Thoracic aorta (tissue), 2 donors: Measurements from ENCODE around the gene NF1. TPM values are rescaled to one million over a fixed set of nuclear protein-coding genes. Genes with fewer than 3 reads are reported as not detected.

ENCODE experiments used
- ATAC-seq: fragments of 150-250 bp; one replicate; pipeline ENCODE4 v1.8.0; 2017; ENCODE audit warnings: low read depth; ENCODE audit not compliant: insufficient number of reproducible peaks, low FRiP score
- DNase-seq: peaks from one replicate; pipeline ENCODE4 v3.0.0-alpha.2; 2020; ENCODE audit warnings: low spot score
- H3K27ac ChIP-seq, 2 donors: fragments of 200-600 bp; sonication (generic); 1 replicate in 1 of 2; 2 replicates in 1 of 2; pipeline ENCODE4 v1.5.1; 2016; ENCODE audit warnings: mild to moderate bottlenecking in 2 of 2, moderate library complexity in 2 of 2
- H3K27me3 ChIP-seq: fragments of 200-600 bp; sonication (generic); replicated peaks from 2 replicates; pipeline ENCODE4 v1.6.0; 2016; ENCODE audit warnings: mild to moderate bottlenecking; ENCODE audit not compliant: insufficient read depth
- H3K36me3 ChIP-seq: fragments of 200-600 bp; sonication (generic); one replicate; pipeline ENCODE4 v1.5.1; 2016
- H3K4me1 ChIP-seq, 2 donors: fragments of 200-600 bp; sonication (generic); 1 replicate in 1 of 2; 2 replicates in 1 of 2; pipeline versions ENCODE4 v1.5.1 to v1.6.0; 2016; ENCODE audit warnings: low read depth in 2 of 2, mild to moderate bottlenecking in 1 of 2; ENCODE audit not compliant: control insufficient read depth in 1 of 2
- H3K4me3 ChIP-seq: fragments of 200-600 bp; sonication (generic); 2 replicates; pipeline ENCODE4 v1.5.1; 2016; ENCODE audit warnings: mild to moderate bottlenecking
- H3K9me3 ChIP-seq: fragments of 200-600 bp; sonication (generic); 2 replicates; pipeline ENCODE4 v1.5.1; 2016
- CTCF ChIP-seq: fragments of 200-600 bp; sonication (generic); IDR thresholded peaks from one replicate; pipeline ENCODE4 v1.5.1; 2019; ENCODE audit warnings: antibody characterized with exemption
- total RNA-seq, 2 donors: library from RNA; depleted of rRNA; stranded (reverse); fragments of >200 nt; gene quantifications; one replicate each; pipeline versions ENCODE4 v1.1.0 to v1.2.3, GENCODE V29; 2016

NF1 gene
- total RNA-seq, 2 donors from 2014 or later = 60.9 to 105 TPM

GRCh38 chr17:31392856-31393748 is 298.3 kb downstream of the NF1 start:
- Histone ChIP-seq H3K9me3 (no peaks in the 10 kb centered on the region), H3K27me3 (peaks cover 13% of the 10 kb centered on the region), H3K4me1 (peaks cover 8 to 11% of the 10 kb centered on the region in 2 donors), H3K36me3 (no peaks in the 10 kb centered on the region), H3K4me3 (no peak overlapping the region), H3K27ac (no peak overlapping the region)
- ATAC-seq (no peak), DNase-seq (no peak)
- no peak for TF ChIP-seq CTCF

- peaks cover 13% of the 10 kb centered on the region for H3K27me3 ChIP-seq
- no peak overlapping the region for H3K4me3 ChIP-seq
- H3K4me1 ChIP-seq = peaks cover 8 to 11% of the 10 kb centered on the region in 2 donors
- H3K27ac ChIP-seq = no peak overlapping the region
- no peaks in the 10 kb centered on the region for H3K36me3 ChIP-seq
- no peak for DNase-seq
- TF ChIP-seq CTCF = no peak
- no peak for ATAC-seq
- H3K9me3 ChIP-seq = no peaks in the 10 kb centered on the region
These were observed 299.0 kb downstream of the NF1 start for GRCh38 chr17:31393749-31394146.

GRCh38 chr17:31394544-31394943 is 299.8 kb downstream of the NF1 start:
- no peak for TF ChIP-seq CTCF
- Histone ChIP-seq H3K4me1 (peaks cover 8 to 11% of the 10 kb centered on the region in 2 donors), H3K27me3 (peaks cover 13% of the 10 kb centered on the region), H3K36me3 (no peaks in the 10 kb centered on the region), H3K4me3 (no peak overlapping the region), H3K27ac (no peak overlapping the region), H3K9me3 (no peaks in the 10 kb centered on the region)
- ATAC-seq = no peak
- DNase-seq = no peak

GRCh38 chr17:31397256-31397939 is 302.6 kb downstream of the NF1 start:
- Histone ChIP-seq H3K4me1 (peaks cover 0 to under 1% of the 10 kb centered on the region in 2 donors), H3K27me3 (peaks cover 8% of the 10 kb centered on the region), H3K9me3 (no peaks in the 10 kb centered on the region), H3K4me3 (no peak overlapping the region), H3K27ac (no peak overlapping the region), H3K36me3 (no peaks in the 10 kb centered on the region)
- no peak for ATAC-seq
- no peak for TF ChIP-seq CTCF
- DNase-seq = no peak
